Colonic mucosa (tissue), 4 donors: ENCODE data around the gene MSI2. TPM values are rescaled to one million over a fixed set of nuclear protein-coding genes. Genes with fewer than 3 reads are reported as not detected.

Experiments
- DNase-seq: peaks from one replicate; pipeline ENCODE4 v3.0.0-alpha.2; 2020
- H3K27ac ChIP-seq: fragments of 200-600 bp; one replicate; pipeline ENCODE4 v1.8.0; 2021
- H3K27me3 ChIP-seq: fragments of 200-600 bp; one replicate; pipeline ENCODE4 v1.8.0; 2021
- H3K36me3 ChIP-seq: fragments of 200-600 bp; one replicate; pipeline ENCODE4 v1.8.0; 2021
- H3K4me1 ChIP-seq: fragments of 200-600 bp; one replicate; pipeline ENCODE4 v1.8.0; 2021; ENCODE audit warnings: mild to moderate bottlenecking
- H3K4me3 ChIP-seq: fragments of 200-600 bp; one replicate; pipeline ENCODE4 v1.8.0; 2021
- H3K9ac ChIP-seq, 2 donors: one replicate each; pipeline ENCODE4 v1.7.0; 2013; ENCODE audit warnings: control low read depth in 2 of 2, low read depth in 2 of 2, low read length in 2 of 2
- H3K9me3 ChIP-seq: fragments of 200-600 bp; one replicate; pipeline ENCODE4 v1.8.0; 2021
- intact Hi-C: fragments of 100-400 bp; cut with DNase I; formaldehyde crosslinking; loops from one replicate; pipeline ENCODE4 v1.14.1; 2022
- total RNA-seq, 2 donors: library from RNA; stranded (reverse); fragmentation: NEBNext Ultra II Directional in 1 of 2; extraction: Animal tissue kit (Norgen Biotek cat#: 25700) in 1 of 2; gene quantifications; one replicate each; pipeline ENCODE4 v1.2.1, GENCODE V29; 2021
- TF ChIP-seq, protein P1 (sequence below): fragments of 200-600 bp; IDR thresholded peaks from one replicate; pipeline ENCODE4 v1.8.0; 2022; ENCODE audit warnings: antibody characterized with exemption, mild to moderate bottlenecking
- donor health status: healthy.
- donor health status: DM: no; HTN: no; CAD: no.
- donor health status: DM: no; HTN: no; CAD: no.

Gene MSI2
- total RNA-seq, 2 donors from 2014 or later = 61.6 to 75.4 TPM

DNA sequence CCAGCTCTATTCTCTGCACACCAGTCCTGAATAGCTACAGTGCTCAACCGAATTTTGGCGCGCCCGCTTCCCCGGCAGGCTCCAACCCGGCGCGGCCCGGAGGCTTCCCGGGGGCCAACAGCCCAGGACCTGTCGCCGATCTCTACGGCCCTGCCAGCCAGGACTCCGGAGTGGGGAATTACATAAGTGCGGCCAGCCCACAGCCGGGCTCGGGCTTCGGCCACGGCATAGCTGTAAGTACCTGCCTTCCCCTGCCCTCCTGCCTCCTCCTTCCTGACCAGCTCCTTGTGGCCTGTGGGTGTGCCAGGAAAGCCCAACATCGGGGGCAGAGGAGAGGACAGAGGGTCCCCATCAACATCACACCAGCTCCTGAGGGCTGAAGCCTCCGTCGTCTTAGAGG is 418.6 kb downstream of the MSI2 start:
- no peak overlapping the region for H3K27ac ChIP-seq
- no peaks in the 10 kb centered on the region for H3K4me1 ChIP-seq
- no peak overlapping the region for H3K9ac ChIP-seq
- no peaks in the 10 kb centered on the region for H3K27me3 ChIP-seq
- H3K4me3 ChIP-seq = no peak overlapping the region
- peak; percentile 9 for DNase-seq
- TF ChIP-seq, protein P1, sequence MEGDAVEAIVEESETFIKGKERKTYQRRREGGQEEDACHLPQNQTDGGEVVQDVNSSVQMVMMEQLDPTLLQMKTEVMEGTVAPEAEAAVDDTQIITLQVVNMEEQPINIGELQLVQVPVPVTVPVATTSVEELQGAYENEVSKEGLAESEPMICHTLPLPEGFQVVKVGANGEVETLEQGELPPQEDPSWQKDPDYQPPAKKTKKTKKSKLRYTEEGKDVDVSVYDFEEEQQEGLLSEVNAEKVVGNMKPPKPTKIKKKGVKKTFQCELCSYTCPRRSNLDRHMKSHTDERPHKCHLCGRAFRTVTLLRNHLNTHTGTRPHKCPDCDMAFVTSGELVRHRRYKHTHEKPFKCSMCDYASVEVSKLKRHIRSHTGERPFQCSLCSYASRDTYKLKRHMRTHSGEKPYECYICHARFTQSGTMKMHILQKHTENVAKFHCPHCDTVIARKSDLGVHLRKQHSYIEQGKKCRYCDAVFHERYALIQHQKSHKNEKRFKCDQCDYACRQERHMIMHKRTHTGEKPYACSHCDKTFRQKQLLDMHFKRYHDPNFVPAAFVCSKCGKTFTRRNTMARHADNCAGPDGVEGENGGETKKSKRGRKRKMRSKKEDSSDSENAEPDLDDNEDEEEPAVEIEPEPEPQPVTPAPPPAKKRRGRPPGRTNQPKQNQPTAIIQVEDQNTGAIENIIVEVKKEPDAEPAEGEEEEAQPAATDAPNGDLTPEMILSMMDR = no peak
- H3K36me3 ChIP-seq = no peaks in the 10 kb centered on the region
- H3K9me3 ChIP-seq = no peaks in the 10 kb centered on the region
- intact Hi-C loops = loop anchor here (5.0 to 10.0 kb wide), 2 partner anchors 78 to 540 kb away; no protein-coding TSS in a partner anchor

DNA sequence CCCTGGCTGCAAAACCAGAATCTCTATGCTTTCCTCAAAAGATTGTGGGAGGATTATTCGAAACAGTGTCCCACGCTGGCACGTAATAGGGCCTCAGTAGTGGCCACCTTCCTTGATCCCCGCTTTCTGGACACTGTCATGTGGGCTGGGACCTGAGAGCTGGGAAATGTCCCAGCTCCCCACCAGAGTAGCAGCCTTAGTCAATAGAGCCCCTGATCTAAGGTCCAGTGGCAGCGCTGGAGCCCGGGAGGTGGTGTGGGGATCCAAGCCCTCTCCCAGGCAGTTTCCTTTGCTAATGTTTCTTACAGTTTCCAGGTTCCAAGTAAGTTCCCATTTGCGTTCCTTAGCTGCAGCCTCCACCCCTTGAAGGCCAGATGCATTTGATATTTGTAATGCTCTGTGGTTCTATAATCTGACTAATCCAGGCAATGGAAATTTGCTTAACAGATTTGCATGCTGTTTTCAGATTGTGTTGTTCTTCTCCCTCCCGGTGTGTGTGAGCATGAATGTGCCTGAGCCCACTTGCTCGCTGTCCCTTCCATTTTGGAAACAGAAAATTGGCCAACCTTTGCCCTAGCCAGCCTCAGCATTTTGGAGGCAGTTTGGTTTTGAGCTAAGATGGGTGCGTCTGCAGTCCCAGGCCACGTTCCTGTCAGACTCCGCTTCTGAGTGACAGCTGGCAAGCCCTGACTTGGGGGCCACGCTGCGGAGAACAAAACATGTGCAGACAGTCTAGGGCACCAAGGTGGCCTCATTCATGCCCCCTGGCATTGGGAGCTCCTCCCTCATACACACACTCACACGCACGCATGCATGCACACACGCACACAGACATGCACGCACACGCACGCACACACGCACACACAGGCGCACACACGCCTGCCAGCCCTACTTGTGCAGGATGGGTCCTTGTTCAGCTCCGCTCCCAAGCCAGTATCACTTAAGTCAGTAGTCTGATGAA is 419.4 kb downstream of the MSI2 start:
- Histone ChIP-seq H3K9ac (no peak overlapping the region), H3K36me3 (no peaks in the 10 kb centered on the region), H3K9me3 (no peaks in the 10 kb centered on the region), H3K27ac (no peak overlapping the region), H3K4me3 (no peak overlapping the region), H3K4me1 (no peaks in the 10 kb centered on the region), H3K27me3 (no peaks in the 10 kb centered on the region)
- TF ChIP-seq, protein P1 = no peak
- DNase-seq = peak; percentile 16
- intact Hi-C loops = loop anchor here (10.0 kb wide), 1 partner anchor 541 kb away; no protein-coding TSS in a partner anchor

DNA sequence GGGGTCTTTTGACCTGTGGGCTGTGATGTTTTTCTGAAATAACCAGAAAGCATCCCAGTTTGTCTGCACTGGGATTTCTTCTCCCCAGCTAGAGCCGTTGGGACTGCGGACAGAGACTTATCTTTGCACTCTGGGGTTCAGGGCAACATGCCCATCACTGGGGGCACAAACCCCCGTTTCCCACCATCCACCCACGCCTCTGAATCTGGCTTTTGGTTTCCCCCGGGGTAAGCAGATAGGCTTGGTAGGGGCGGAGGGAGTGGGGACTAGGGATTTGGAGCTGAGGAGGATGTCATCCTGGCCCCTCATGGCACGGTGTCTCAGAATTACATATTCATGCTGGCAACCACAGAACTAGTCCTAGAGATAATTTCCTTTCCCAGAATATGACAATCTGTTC is 420.2 kb downstream of the MSI2 start:
- Histone ChIP-seq H3K27ac (no peak overlapping the region), H3K27me3 (no peaks in the 10 kb centered on the region), H3K9ac (no peak overlapping the region), H3K4me1 (no peaks in the 10 kb centered on the region), H3K4me3 (no peak overlapping the region), H3K36me3 (no peaks in the 10 kb centered on the region), H3K9me3 (no peaks in the 10 kb centered on the region)
- peak; percentile 2 for DNase-seq
- TF ChIP-seq, protein P1 = no peak
- intact Hi-C loops = loop anchor here (10.0 kb wide), 1 partner anchor 542 kb away; no protein-coding TSS in a partner anchor

- no peaks in the 10 kb centered on the region for H3K27me3 ChIP-seq
- H3K4me1 ChIP-seq = no peaks in the 10 kb centered on the region
- H3K4me3 ChIP-seq = no peak overlapping the region
- peak; percentile 3 for DNase-seq
- H3K36me3 ChIP-seq = no peaks in the 10 kb centered on the region
- intact Hi-C loops = loop anchor here (10.0 kb wide), 1 partner anchor 542 kb away; no protein-coding TSS in a partner anchor
- H3K9ac ChIP-seq = no peak overlapping the region
- TF ChIP-seq, protein P1 = no peak
- no peak overlapping the region for H3K27ac ChIP-seq
- H3K9me3 ChIP-seq = no peaks in the 10 kb centered on the region
Observed at GRCh38 chr17:57677301-57677700, 421.0 kb downstream of the MSI2 start.

- Histone ChIP-seq H3K4me1 (no peaks in the 10 kb centered on the region), H3K27me3 (no peaks in the 10 kb centered on the region), H3K27ac (no peak overlapping the region), H3K36me3 (no peaks in the 10 kb centered on the region), H3K9me3 (no peaks in the 10 kb centered on the region), H3K4me3 (no peak overlapping the region), H3K9ac (no peak overlapping the region)
- TF ChIP-seq, protein P1 = no peak
- intact Hi-C loops = loop anchor here (10.0 kb wide), 1 partner anchor 543 kb away; no protein-coding TSS in a partner anchor
- DNase-seq = peak; percentile 7
Observed at GRCh38 chr17:57677858-57678257, 421.5 kb downstream of the MSI2 start.
